SJCRH30 (cell line): ENCODE measurements around the gene RPL23. TPM values are rescaled to one million over a fixed set of nuclear protein-coding genes. Genes with fewer than 3 reads are reported as not detected.
"Not testable (repeated sequence)": the region's sequence is repeated elsewhere in the genome, so short reads cannot be mapped to it uniquely, and the experiment has no call there.

Experiments
- DNase-seq, 2 experiments: peaks; one replicate each; pipeline ENCODE4 v3.0.0-alpha.2; 2015 to 2020
- H3K27ac ChIP-seq: fragments of 250-450 bp; sonication (Bioruptor Pico); 2 replicates; pipeline ENCODE4 v1.5.1; 2020; ENCODE audit warnings: mild to moderate bottlenecking, moderate library complexity
- H3K27me3 ChIP-seq: fragments of 250-450 bp; sonication (Bioruptor Pico); 2 replicates; pipeline ENCODE4 v1.5.1; 2020; ENCODE audit warnings: mild to moderate bottlenecking, moderate library complexity
- H3K36me3 ChIP-seq: fragments of 250-450 bp; sonication (Bioruptor Pico); 2 replicates; pipeline ENCODE4 v1.5.1; 2020; ENCODE audit warnings: mild to moderate bottlenecking, moderate library complexity
- H3K4me1 ChIP-seq: fragments of 250-450 bp; sonication (Bioruptor Pico); 2 replicates; pipeline ENCODE4 v1.5.1; 2020; ENCODE audit warnings: mild to moderate bottlenecking, moderate library complexity
- H3K4me3 ChIP-seq: fragments of 250-450 bp; sonication (Bioruptor Pico); 2 replicates; pipeline ENCODE4 v1.5.1; 2020; ENCODE audit warnings: mild to moderate bottlenecking, moderate library complexity
- H3K9me3 ChIP-seq: fragments of 250-450 bp; sonication (Bioruptor Pico); replicated peaks from 2 replicates; pipeline ENCODE4 v1.5.1; 2020; ENCODE audit warnings: mild to moderate bottlenecking, moderate library complexity
- total RNA-seq: library from RNA; depleted of rRNA; stranded (reverse); fragments of >200 nt; shearing (Covaris generic); gene quantifications from 2 replicates; pipeline ENCODE4 v1.2.3, GENCODE V29; 2014

Gene RPL23
- total RNA-seq, 1 experiment from 2014 or later = 2,769 TPM

GRCh38 chr17:38864636-38865398 is 11.3 kb upstream of the RPL23 start:
- H3K27ac ChIP-seq = no peak overlapping the region
- no peaks in the 10 kb centered on the region for H3K9me3 ChIP-seq
- peaks cover 2% of the 10 kb centered on the region; the same call in 1 of the 2 replicates for H3K4me1 ChIP-seq
- H3K36me3 ChIP-seq = no peaks in the 10 kb centered on the region
- DNase-seq = no peak
- no peaks in the 10 kb centered on the region for H3K27me3 ChIP-seq
- no peak overlapping the region for H3K4me3 ChIP-seq

- Histone ChIP-seq H3K27ac (no peak overlapping the region), H3K9me3 (no peaks in the 10 kb centered on the region), H3K27me3 (no peaks in the 10 kb centered on the region), H3K4me1 (peaks cover 2% of the 10 kb centered on the region; the same call in 1 of the 2 replicates), H3K4me3 (no peak overlapping the region), H3K36me3 (no peaks in the 10 kb centered on the region)
- DNase-seq = peak in 1 of 2 experiments; percentile 53
Measured at GRCh38 chr17:38861399-38861843, 7.9 kb upstream of the RPL23 start.

- DNase-seq = no peak
- Histone ChIP-seq H3K4me1 (no peaks in the 10 kb centered on the region), H3K4me3 (no peak overlapping the region), H3K36me3 (peaks cover 8% of the 10 kb centered on the region), H3K9me3 (no peaks in the 10 kb centered on the region), H3K27ac (no peak overlapping the region), H3K27me3 (no peaks in the 10 kb centered on the region)
Measured at GRCh38 chr17:38857271-38857670, 3.8 kb upstream of the RPL23 start.

- H3K27me3 ChIP-seq, H3K27ac ChIP-seq, H3K4me1 ChIP-seq, DNase-seq, H3K9me3 ChIP-seq, H3K4me3 ChIP-seq: not testable (repeated sequence)
- H3K36me3 ChIP-seq = peaks cover 29% of the 10 kb centered on the region
Measured at GRCh38 chr17:38855101-38855714, 1.7 kb upstream of the RPL23 start.

GRCh38 chr17:38852771-38853291 is 690 bp downstream of the RPL23 start:
- no peak for DNase-seq

GRCh38 chr17:38851434-38851833 is 2.1 kb downstream of the RPL23 start:
- DNase-seq = no peak
- H3K27me3 ChIP-seq = no peaks in the 10 kb centered on the region
- no peaks in the 10 kb centered on the region for H3K9me3 ChIP-seq
- H3K27ac ChIP-seq = no peak overlapping the region
- H3K36me3 ChIP-seq = peaks cover 63% of the 10 kb centered on the region
- peak overlapping the region; percentile 76 for H3K4me3 ChIP-seq
- H3K4me1 ChIP-seq = peaks cover 6% of the 10 kb centered on the region; the same call in 1 of the 2 replicates

More at GRCh38 chr17:38852771-38853291, 690 bp downstream of the RPL23 start:
- H3K9me3 ChIP-seq = no peaks in the 10 kb centered on the region
- peaks cover 6% of the 10 kb centered on the region; the same call in 1 of the 2 replicates for H3K4me1 ChIP-seq
- H3K4me3 ChIP-seq = peak overlapping the region; percentile 76
- peak overlapping the region; percentile 81 for H3K27ac ChIP-seq
- no peaks in the 10 kb centered on the region for H3K27me3 ChIP-seq
- H3K36me3 ChIP-seq = peaks cover 53% of the 10 kb centered on the region

- no peak for DNase-seq
- peaks cover 6% of the 10 kb centered on the region; the same call in 1 of the 2 replicates for H3K4me1 ChIP-seq
- no peaks in the 10 kb centered on the region for H3K27me3 ChIP-seq
- no peak overlapping the region for H3K27ac ChIP-seq
- no peaks in the 10 kb centered on the region for H3K9me3 ChIP-seq
- H3K4me3 ChIP-seq = no peak overlapping the region
- peaks cover 64% of the 10 kb centered on the region for H3K36me3 ChIP-seq
Measured at GRCh38 chr17:38850374-38850773, 3.1 kb downstream of the RPL23 start.

- Histone ChIP-seq H3K9me3 (no peaks in the 10 kb centered on the region), H3K4me1 (peaks cover 6% of the 10 kb centered on the region; the same call in 1 of the 2 replicates), H3K36me3 (peaks cover 64% of the 10 kb centered on the region), H3K4me3 (no peak overlapping the region), H3K27ac (no peak overlapping the region), H3K27me3 (no peaks in the 10 kb centered on the region)
- DNase-seq = no peak
Measured at GRCh38 chr17:38848939-38849605, 4.4 kb downstream of the RPL23 start.

GRCh38 chr17:38848557-38848891 is 5.0 kb downstream of the RPL23 start:
- peaks cover 6% of the 10 kb centered on the region; the same call in 1 of the 2 replicates for H3K4me1 ChIP-seq
- no peaks in the 10 kb centered on the region for H3K27me3 ChIP-seq
- DNase-seq = no peak
- H3K27ac ChIP-seq = no peak overlapping the region
- peaks cover 64% of the 10 kb centered on the region for H3K36me3 ChIP-seq
- no peak overlapping the region for H3K4me3 ChIP-seq
- H3K9me3 ChIP-seq = no peaks in the 10 kb centered on the region

- peak; percentile 41 to 53 for DNase-seq
- H3K4me1 ChIP-seq = no peaks in the 10 kb centered on the region
- no peaks in the 10 kb centered on the region for H3K9me3 ChIP-seq
- H3K36me3 ChIP-seq = peaks cover 27% of the 10 kb centered on the region
- no peak overlapping the region for H3K4me3 ChIP-seq
- no peak overlapping the region for H3K27ac ChIP-seq
- no peaks in the 10 kb centered on the region for H3K27me3 ChIP-seq
Measured at GRCh38 chr17:38844261-38844757, 9.2 kb downstream of the RPL23 start.

- Histone ChIP-seq H3K36me3 (no peaks in the 10 kb centered on the region), H3K27ac (peak overlapping the region; percentile 98), H3K27me3 (no peaks in the 10 kb centered on the region), H3K9me3 (no peaks in the 10 kb centered on the region), H3K4me3 (peak overlapping the region; percentile 75), H3K4me1 (peaks cover 10% of the 10 kb centered on the region; the same call in 1 of the 2 replicates)
- DNase-seq = peak in 1 of 2 experiments; percentile 11
Measured at GRCh38 chr17:38825762-38826247, 27.7 kb downstream of the RPL23 start.

GRCh38 chr17:38824899-38825761 is 28.4 kb downstream of the RPL23 start, which contains the start of gene CWC25:
Gene CWC25, minus strand, starts transcription at chr17:38825321. Its CDS starts 138 bp downstream, at chr17:38825183.
- Histone ChIP-seq H3K27ac (peak within 1 kb of the TSS; percentile 98), H3K27me3 (no peaks in the 10 kb centered on the region), H3K4me3 (peak within 1 kb of the TSS; percentile 75), H3K36me3 (peaks cover 6% of the 10 kb centered on the region; the same call in 1 of the 2 replicates), H3K4me1 (peaks cover 10% of the 10 kb centered on the region; the same call in 1 of the 2 replicates), H3K9me3 (no peaks in the 10 kb centered on the region)
- peak; percentile 89 to 95 for DNase-seq

GRCh38 chr17:38815576-38816193 is 37.8 kb downstream of the RPL23 start:
- DNase-seq = no peak
- Histone ChIP-seq H3K27ac (no peak overlapping the region), H3K9me3 (no peaks in the 10 kb centered on the region), H3K27me3 (no peaks in the 10 kb centered on the region), H3K4me3 (no peak overlapping the region), H3K36me3 (peaks cover 9% of the 10 kb centered on the region), H3K4me1 (no peaks in the 10 kb centered on the region)
